ENCODE results near the gene MS4A2.

The MS4A2 gene

GRCh38 chr11:60111793-60112192 lies 23.3 kb downstream of the MS4A2 start:
- TF ChIP-seq CTCF (IDR thresholded peaks at IDR 0.05; ENCODE audit: borderline replicate concordance, insufficient read depth, low read depth, low read length), result no peak
- H3K4me3 ChIP-seq (ENCODE audit: low read depth, low read length), result no peak overlapping the region

- no peak overlapping the region for H3K4me3 ChIP-seq (ENCODE audit: low read depth, low read length)
- no peak for TF ChIP-seq CTCF (IDR thresholded peaks at IDR 0.05; ENCODE audit: borderline replicate concordance, insufficient read depth, low read depth, low read length)
Observed at GRCh38 chr11:60116996-60117790, 28.7 kb downstream of the MS4A2 start.

- no peak overlapping the region for H3K4me3 ChIP-seq (ENCODE audit: low read depth, low read length)
- TF ChIP-seq CTCF (IDR thresholded peaks at IDR 0.05; ENCODE audit: borderline replicate concordance, insufficient read depth, low read depth, low read length), result no peak
Observed at GRCh38 chr11:60118338-60118737, 29.9 kb downstream of the MS4A2 start.

- no peak overlapping the region for H3K4me3 ChIP-seq (ENCODE audit: low read depth, low read length)
- TF ChIP-seq CTCF (IDR thresholded peaks at IDR 0.05; ENCODE audit: borderline replicate concordance, insufficient read depth, low read depth, low read length), result no peak
Observed at GRCh38 chr11:60119710-60120109, 31.2 kb downstream of the MS4A2 start.

GRCh38 chr11:60121264-60121663 lies 32.8 kb downstream of the MS4A2 start:
- TF ChIP-seq CTCF (IDR thresholded peaks at IDR 0.05; ENCODE audit: borderline replicate concordance, insufficient read depth, low read depth, low read length), result no peak
- H3K4me3 ChIP-seq (ENCODE audit: low read depth, low read length), result no peak overlapping the region

- H3K4me3 ChIP-seq (ENCODE audit: low read depth, low read length), result no peak overlapping the region
- no peak for TF ChIP-seq CTCF (IDR thresholded peaks at IDR 0.05; ENCODE audit: borderline replicate concordance, insufficient read depth, low read depth, low read length)
Observed at GRCh38 chr11:60122414-60123036, 34.1 kb downstream of the MS4A2 start.
